A673 (cell line): ENCODE measurements around the gene TJAP1. TPM values are rescaled to one million over a fixed set of nuclear protein-coding genes. Genes with fewer than 3 reads are reported as not detected.
"Not testable (repeated sequence)": the region's sequence is repeated elsewhere in the genome, so short reads cannot be mapped to it uniquely, and the experiment has no call there.

ENCODE experiments used
- BruUV-seq: library from RNA; stranded (reverse); fragments of 400-500 nt; replicated peaks from 2 replicates; lab custom pipeline; 2021; lab: Mats Ljungman, UMichigan
- CTCF ChIA-PET: fragments of 300-600 bp; sonication (Branson Sonifier 250); formaldehyde crosslinking; loops from one replicate; lab custom pipeline; 2022; ENCODE audit warnings: antibody characterized with exemption; lab: Charles Lee
- POLR2A ChIA-PET: fragments of 300-600 bp; sonication (Branson Sonifier 250); formaldehyde crosslinking; loops from one replicate; lab custom pipeline; 2022; ENCODE audit warnings: antibody characterized with exemption; ENCODE audit not compliant: low non-redundant PET; lab: Charles Lee
- DNase-seq: peaks from one replicate; pipeline ENCODE4 v3.0.0-alpha.2; 2015; ENCODE audit warnings: low spot score
- H3K27ac ChIP-seq: fragments of 200-600 bp; sonication (generic); 2 replicates; pipeline ENCODE4 v1.5.1; 2016; ENCODE audit warnings: mixed run types, low read depth, mild to moderate bottlenecking, mixed read lengths, antibody characterized with exemption, low read length; ENCODE audit not compliant: poor library complexity, severe bottlenecking
- H3K27me3 ChIP-seq: fragments of 200-600 bp; sonication (generic); replicated peaks from 2 replicates; pipeline ENCODE4 v1.6.1; 2017; ENCODE audit warnings: mixed run types, low read depth, mild to moderate bottlenecking, mixed read lengths, antibody characterized with exemption, low read length; ENCODE audit not compliant: insufficient read depth, poor library complexity
- H3K36me3 ChIP-seq: fragments of 200-600 bp; sonication (generic); 2 replicates; pipeline ENCODE4 v1.6.1; 2016; ENCODE audit warnings: mixed run types, mild to moderate bottlenecking, mixed read lengths, antibody characterized with exemption, low read length; ENCODE audit not compliant: insufficient read depth, poor library complexity, severe bottlenecking
- H3K4me1 ChIP-seq: fragments of 200-600 bp; sonication (generic); 2 replicates; pipeline ENCODE4 v1.6.1; 2017; ENCODE audit warnings: mixed run types, mild to moderate bottlenecking, mixed read lengths, antibody characterized with exemption, low read length; ENCODE audit not compliant: insufficient read depth, poor library complexity, severe bottlenecking
- H3K4me3 ChIP-seq: fragments of 200-600 bp; sonication (generic); 2 replicates; pipeline ENCODE4 v1.5.1; 2016; ENCODE audit warnings: low read depth, mixed run types, mild to moderate bottlenecking, mixed read lengths, low read length; ENCODE audit not compliant: poor library complexity, severe bottlenecking
- H3K9me3 ChIP-seq: fragments of 200-600 bp; sonication (generic); 2 replicates; pipeline ENCODE4 v1.6.1; 2016; ENCODE audit warnings: mixed run types, low read depth, mild to moderate bottlenecking, mixed read lengths, antibody characterized with exemption, low read length; ENCODE audit not compliant: poor library complexity, severe bottlenecking
- EZH2 ChIP-seq: fragments of 200-600 bp; sonication (generic); IDR thresholded peaks from 2 replicates; pipeline ENCODE4 v1.6.1; 2017; ENCODE audit warnings: borderline replicate concordance, low read depth, mild to moderate bottlenecking, mixed read lengths, antibody characterized with exemption, low read length; ENCODE audit not compliant: poor library complexity, severe bottlenecking
- intact Hi-C: fragments of 100-400 bp; cut with micrococcal nuclease; formaldehyde crosslinking; loops from one replicate; pipeline ENCODE4 v1.10.0; 2022; ENCODE audit not compliant: unreplicated experiment
- total RNA-seq: library from RNA; stranded (reverse); gene quantifications from 2 replicates; pipeline ENCODE4 v1.2.3, GENCODE V29; 2021
- TF ChIP-seq, protein P1 (sequence below): fragments of 300-800, 200-600 bp; sonication (generic); conservative IDR thresholded peaks from 2 replicates; pipeline ENCODE4 v1.5.1; 2017; ENCODE audit warnings: low read depth, mild to moderate bottlenecking, antibody characterized with exemption, low read length, moderate library complexity, mixed read lengths

The TJAP1 gene
- total RNA-seq, 1 experiment from 2014 or later, result 46.0 TPM

DNA sequence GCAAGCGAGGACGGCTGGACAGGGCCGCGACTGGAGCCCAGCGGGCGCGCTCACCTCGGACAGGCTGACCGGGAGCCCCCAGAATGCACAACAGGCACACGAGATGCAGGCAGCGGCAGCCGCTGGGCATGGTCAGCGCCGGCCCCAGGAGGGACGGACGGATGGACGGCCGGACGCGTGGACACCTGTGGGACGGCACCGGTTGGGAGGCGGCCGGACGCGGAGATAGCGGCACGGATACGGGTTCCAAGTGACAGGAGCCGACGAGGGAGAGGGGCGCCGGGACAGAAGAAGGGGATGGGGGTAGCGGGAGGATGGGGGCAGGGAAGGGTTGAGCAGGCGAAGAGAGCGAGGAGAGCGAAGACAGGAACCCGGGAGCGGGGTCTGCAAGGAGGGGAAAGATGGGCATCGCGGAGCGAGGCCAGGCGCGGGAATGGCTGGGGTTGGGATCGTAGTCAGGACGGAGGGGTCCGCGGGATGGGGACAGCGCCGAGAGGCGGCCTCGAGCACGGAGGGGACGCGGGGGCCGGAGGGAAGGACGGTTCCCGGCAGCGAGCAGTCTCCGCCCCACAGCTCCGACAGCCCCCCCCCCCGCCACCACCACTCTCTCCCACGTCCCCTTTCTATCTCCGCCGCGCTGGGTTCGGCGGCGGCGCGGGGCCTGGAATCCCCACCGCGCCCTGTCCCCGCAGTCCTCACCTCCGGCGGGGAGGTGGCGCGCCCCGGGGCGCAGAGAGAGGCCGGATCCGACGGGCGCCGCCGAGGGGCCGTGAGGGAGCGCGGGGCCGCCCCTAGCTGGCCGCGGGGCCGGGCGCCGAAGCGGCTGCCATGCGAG lies 22.5 kb upstream of the TJAP1 start:
- ChIA-PET CTCF (interaction anchor here (0.6 to 2.0 kb wide), 3 partner anchors 25 to 55 kb away, joined by 3 to 10 read pairs (median 4); partner anchors contain the start of gene LRRC73), POLR2A (no interaction called here)
- TF ChIP-seq, protein P1, sequence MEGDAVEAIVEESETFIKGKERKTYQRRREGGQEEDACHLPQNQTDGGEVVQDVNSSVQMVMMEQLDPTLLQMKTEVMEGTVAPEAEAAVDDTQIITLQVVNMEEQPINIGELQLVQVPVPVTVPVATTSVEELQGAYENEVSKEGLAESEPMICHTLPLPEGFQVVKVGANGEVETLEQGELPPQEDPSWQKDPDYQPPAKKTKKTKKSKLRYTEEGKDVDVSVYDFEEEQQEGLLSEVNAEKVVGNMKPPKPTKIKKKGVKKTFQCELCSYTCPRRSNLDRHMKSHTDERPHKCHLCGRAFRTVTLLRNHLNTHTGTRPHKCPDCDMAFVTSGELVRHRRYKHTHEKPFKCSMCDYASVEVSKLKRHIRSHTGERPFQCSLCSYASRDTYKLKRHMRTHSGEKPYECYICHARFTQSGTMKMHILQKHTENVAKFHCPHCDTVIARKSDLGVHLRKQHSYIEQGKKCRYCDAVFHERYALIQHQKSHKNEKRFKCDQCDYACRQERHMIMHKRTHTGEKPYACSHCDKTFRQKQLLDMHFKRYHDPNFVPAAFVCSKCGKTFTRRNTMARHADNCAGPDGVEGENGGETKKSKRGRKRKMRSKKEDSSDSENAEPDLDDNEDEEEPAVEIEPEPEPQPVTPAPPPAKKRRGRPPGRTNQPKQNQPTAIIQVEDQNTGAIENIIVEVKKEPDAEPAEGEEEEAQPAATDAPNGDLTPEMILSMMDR, result peak; percentile 38
- no peak for TF ChIP-seq EZH2
- Histone ChIP-seq H3K27me3 (no peaks in the 10 kb centered on the region), H3K9me3 (no peaks in the 10 kb centered on the region), H3K4me3 (peak overlapping the region; percentile 47), H3K27ac (no peak overlapping the region), H3K4me1 (peaks cover 10% of the 10 kb centered on the region), H3K36me3 (peaks cover 5% of the 10 kb centered on the region)
- BruUV-seq, result no TSS peak
- intact Hi-C loops, result no loop called here
- peak; percentile 36 for DNase-seq

DNA sequence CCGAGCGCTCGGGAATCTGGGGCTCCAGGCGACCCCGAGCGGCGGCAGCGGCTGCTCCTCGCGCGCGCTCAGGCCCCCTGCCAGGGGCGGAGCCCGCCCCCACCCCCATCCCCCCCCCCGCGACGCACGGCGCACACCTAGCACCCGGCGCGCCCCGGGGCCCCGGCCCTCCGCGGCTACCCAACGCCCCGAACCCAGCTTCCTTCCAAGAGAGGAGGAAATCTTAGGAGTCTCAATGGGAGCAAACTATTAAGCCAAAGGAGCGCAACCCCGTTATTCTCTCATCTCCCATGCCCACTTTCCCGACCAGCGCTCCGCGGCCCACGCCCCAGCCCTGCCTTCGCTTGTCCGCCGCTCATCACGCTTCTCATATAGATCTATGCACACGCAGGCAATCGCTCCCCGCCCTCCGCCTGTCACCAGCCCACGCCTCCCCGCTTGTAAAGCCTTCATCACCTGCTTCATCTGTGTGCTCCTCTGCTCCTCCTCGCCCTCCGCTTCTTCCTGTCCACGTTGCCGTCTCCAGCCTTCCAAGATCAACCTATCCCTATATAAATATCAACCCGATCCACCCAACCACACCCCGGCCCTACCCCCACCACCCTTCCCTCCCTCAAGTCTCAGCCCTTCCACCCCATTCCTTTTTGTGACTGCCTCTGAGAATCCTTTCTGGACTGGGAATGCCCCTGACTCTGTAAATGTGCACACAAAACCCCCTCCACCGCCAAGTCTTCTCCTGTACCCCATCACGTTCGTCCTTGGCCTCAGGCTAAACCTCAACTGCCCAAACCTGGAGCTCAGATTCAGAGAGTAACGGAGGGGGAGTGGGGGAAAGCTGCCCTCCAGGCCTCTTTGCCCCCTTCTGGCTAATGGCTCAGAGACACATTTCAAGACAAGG lies 21.6 kb upstream of the TJAP1 start, which contains the start of gene DLK2:
TSS of gene DLK2 (minus strand) at position 18 of the 898 bp plus-strand sequence. CDS start 723 bp downstream, outside the sequence.
- Histone ChIP-seq H3K4me1 (peaks cover 10% of the 10 kb centered on the region), H3K4me3 (peak within 1 kb of the TSS; percentile 47), H3K27ac (no peak within 1 kb of the TSS), H3K27me3 (no peaks in the 10 kb centered on the region), H3K36me3 (no peaks in the 10 kb centered on the region), H3K9me3 (no peaks in the 10 kb centered on the region)
- no TSS peak for BruUV-seq
- intact Hi-C loops, result loop anchor here (1.0 kb wide), 1 partner anchor 51 kb away; no protein-coding TSS in a partner anchor
- no peak for TF ChIP-seq EZH2
- TF ChIP-seq, protein P1, result no peak
- peak; percentile 46 for DNase-seq
- ChIA-PET POLR2A (no interaction called here), CTCF (interaction anchor here (0.6 to 2.0 kb wide), 5 partner anchors 25 to 54 kb away, joined by 3 to 10 read pairs (median 4); partner anchors contain the start of genes ABCC10 and LRRC73)

- POLR2A ChIA-PET, result no interaction called here
- intact Hi-C loops, result no loop called here
- H3K27me3 ChIP-seq, result no peaks in the 10 kb centered on the region
Observed at GRCh38 chr6:43457643-43458042, 19.7 kb upstream of the TJAP1 start.

DNA sequence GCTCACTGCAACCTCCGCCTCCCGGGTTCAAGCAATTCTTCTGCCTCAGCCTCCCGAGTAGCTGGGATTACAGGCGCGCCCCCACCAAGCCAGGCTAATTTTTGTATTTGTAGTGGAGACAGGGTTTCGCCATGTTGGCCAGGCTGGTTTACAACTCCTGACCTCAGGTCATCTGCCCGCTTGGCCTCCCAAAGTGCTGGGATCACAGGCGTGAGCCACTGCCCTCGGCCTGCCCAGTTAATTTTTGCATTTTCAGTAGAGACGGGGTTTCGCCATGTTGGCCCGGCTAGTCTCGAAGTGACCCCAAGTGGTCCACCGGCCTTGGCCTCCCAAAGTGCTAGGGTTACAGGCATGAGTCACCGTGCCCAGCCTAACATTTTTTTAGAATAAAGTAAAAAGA lies 19.2 kb upstream of the TJAP1 start:
- intact Hi-C loops, DNase-seq, H3K9me3 ChIP-seq, H3K36me3 ChIP-seq, BruUV-seq, H3K27me3 ChIP-seq, H3K27ac ChIP-seq, POLR2A ChIA-PET, H3K4me3 ChIP-seq, H3K4me1 ChIP-seq: not testable (repeated sequence)
- CTCF ChIA-PET, result interaction anchor here (0.6 kb wide), 1 partner anchor 910 kb away, joined by 6 read pairs; no protein-coding TSS in a partner anchor

More at GRCh38 chr6:43457643-43458042, 19.7 kb upstream of the TJAP1 start:
- Histone ChIP-seq H3K36me3 (no peaks in the 10 kb centered on the region), H3K27ac (no peak overlapping the region), H3K4me3 (no peak overlapping the region), H3K9me3 (no peaks in the 10 kb centered on the region), H3K4me1 (peaks cover 10% of the 10 kb centered on the region)
- TF ChIP-seq EZH2, result no peak
- TF ChIP-seq, protein P1, result peak; percentile 27; the same call in 1 of the 2 replicates
- no peak for DNase-seq
- CTCF ChIA-PET, result interaction anchor here (0.6 to 1.6 kb wide), 4 partner anchors 31 to 910 kb away, joined by 4 to 8 read pairs (median 6); partner anchors contain the start of gene DNPH1
- no TSS peak for BruUV-seq
